Type B pancreatic cell (in vitro differentiated cells): ENCODE data around the gene MAML2. TPM values are rescaled to one million over a fixed set of nuclear protein-coding genes. Genes with fewer than 3 reads are reported as not detected.
A peak's percentile ranks its signal among the peaks of the same experiment; 100 is the strongest.

Experiments used
- DNase-seq: peaks from one replicate; pipeline ENCODE4 v3.0.0; 2021; ENCODE audit warnings: mixed read lengths; ENCODE audit not compliant: unreplicated experiment; ENCODE audit errors: extremely low spot score
- H3K27ac Mint-ChIP-seq: 2 replicates; pipeline ENCODE4 v1.8.0; 2021; ENCODE audit warnings: mild to moderate bottlenecking, mixed read lengths
- H3K27me3 Mint-ChIP-seq: 2 replicates; pipeline ENCODE4 v1.8.0; 2021; ENCODE audit warnings: mixed read lengths
- H3K36me3 Mint-ChIP-seq: 2 replicates; pipeline ENCODE4 v1.8.0; 2021; ENCODE audit warnings: mixed read lengths
- H3K4me1 Mint-ChIP-seq: one replicate; pipeline ENCODE4 v1.8.0; 2021; ENCODE audit warnings: mixed read lengths; ENCODE audit not compliant: unreplicated experiment
- H3K4me3 Mint-ChIP-seq: 2 replicates; pipeline ENCODE4 v1.8.0; 2021; ENCODE audit warnings: mild to moderate bottlenecking, mixed read lengths
- H3K9me3 Mint-ChIP-seq: 2 replicates; pipeline ENCODE4 v1.8.0; 2021; ENCODE audit warnings: mixed read lengths
- CTCF ChIP-seq: fragments of 200-600 bp; sonication (generic); conservative IDR thresholded peaks from 2 replicates; pipeline ENCODE4 v1.5.0; 2021; ENCODE audit warnings: antibody characterized with exemption, mild to moderate bottlenecking
- total RNA-seq: library from RNA; stranded (reverse); gene quantifications from 2 replicates; pipeline ENCODE4 v1.2.1, GENCODE V29; 2021; ENCODE audit warnings: low replicate concordance

The MAML2 gene
- total RNA-seq, 1 donor from 2014 or later = 20.8 TPM

- TF ChIP-seq CTCF = no peak
- peaks cover 43% of the 10 kb centered on the region for H3K4me1 Mint-ChIP-seq
- H3K9me3 Mint-ChIP-seq = no peaks in the 10 kb centered on the region
- H3K27ac Mint-ChIP-seq = no peak overlapping the region
- H3K36me3 Mint-ChIP-seq = peaks cover 3% of the 10 kb centered on the region
- no peaks in the 10 kb centered on the region for H3K27me3 Mint-ChIP-seq
- H3K4me3 Mint-ChIP-seq = no peak overlapping the region
- no peak for DNase-seq
Observed at GRCh38 chr11:96109331-96110030, 233.5 kb downstream of the MAML2 start.

GRCh38 chr11:96107143-96107824 lies 235.7 kb downstream of the MAML2 start:
- Mint-ChIP-seq H3K4me1 (peaks cover 41% of the 10 kb centered on the region), H3K27ac (peak overlapping the region; percentile 65), H3K27me3 (no peaks in the 10 kb centered on the region), H3K36me3 (peaks cover 4% of the 10 kb centered on the region), H3K4me3 (peak overlapping the region; percentile 21), H3K9me3 (no peaks in the 10 kb centered on the region)
- DNase-seq = no peak
- no peak for TF ChIP-seq CTCF

GRCh38 chr11:96106645-96107044 lies 236.3 kb downstream of the MAML2 start:
- Mint-ChIP-seq H3K9me3 (no peaks in the 10 kb centered on the region), H3K4me3 (peak overlapping the region; percentile 21), H3K27ac (peak overlapping the region; percentile 65), H3K27me3 (no peaks in the 10 kb centered on the region), H3K4me1 (peaks cover 41% of the 10 kb centered on the region), H3K36me3 (peaks cover 4% of the 10 kb centered on the region)
- no peak for DNase-seq
- TF ChIP-seq CTCF = no peak

- Mint-ChIP-seq H3K4me3 (peak overlapping the region; percentile 6), H3K27ac (peak overlapping the region; percentile 65), H3K4me1 (peaks cover 36% of the 10 kb centered on the region)
Observed at GRCh38 chr11:96105944-96106343, 237.1 kb downstream of the MAML2 start.

GRCh38 chr11:96105197-96105895 lies 237.6 kb downstream of the MAML2 start:
- Mint-ChIP-seq H3K27me3 (no peaks in the 10 kb centered on the region), H3K4me3 (peak overlapping the region; percentile 42), H3K4me1 (peaks cover 36% of the 10 kb centered on the region), H3K36me3 (peaks cover 4% of the 10 kb centered on the region), H3K9me3 (no peaks in the 10 kb centered on the region), H3K27ac (peak overlapping the region; percentile 65)
- TF ChIP-seq CTCF = no peak
- no peak for DNase-seq

More at GRCh38 chr11:96105944-96106343, 237.1 kb downstream of the MAML2 start:
- no peak for DNase-seq
- Mint-ChIP-seq H3K27me3 (no peaks in the 10 kb centered on the region), H3K36me3 (peaks cover 4% of the 10 kb centered on the region), H3K9me3 (no peaks in the 10 kb centered on the region)
- TF ChIP-seq CTCF = no peak
